GM10266 (cell line): Measurements from ENCODE around the gene ITCH.

Experiments
- DNase-seq: peaks from one replicate; pipeline ENCODE4 v3.0.0; 2012; ENCODE audit errors: extremely low spot score
- TF ChIP-seq, protein P1 (sequence below): IDR thresholded peaks from 2 replicates; pipeline ENCODE4 v1.5.1; 2012; ENCODE audit warnings: mild to moderate bottlenecking, low read depth; ENCODE audit not compliant: control insufficient read depth, insufficient read depth; ENCODE audit errors: missing control alignments

Gene ITCH

DNA sequence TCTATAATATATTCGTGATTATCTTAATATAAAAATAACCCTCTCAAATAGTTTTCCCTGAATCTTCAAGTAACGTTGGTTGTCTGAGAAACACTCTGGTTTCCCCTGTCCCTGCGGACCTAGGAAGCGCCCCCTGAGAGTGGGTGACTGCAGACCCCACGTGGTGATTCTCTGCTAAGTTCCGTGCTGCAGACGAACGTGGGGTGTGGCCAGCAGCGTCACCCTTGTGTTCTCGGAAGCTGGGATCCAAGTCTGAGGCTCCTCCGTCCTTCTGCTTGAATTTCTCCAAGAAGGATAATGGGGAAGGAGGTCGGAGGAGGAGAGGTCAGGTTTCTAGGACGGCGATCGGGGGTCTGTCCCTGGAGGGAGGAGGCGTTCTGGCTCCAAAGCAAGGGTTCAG, 178.8 kb downstream of the ITCH start:
- no peak for DNase-seq
- TF ChIP-seq, protein P1, sequence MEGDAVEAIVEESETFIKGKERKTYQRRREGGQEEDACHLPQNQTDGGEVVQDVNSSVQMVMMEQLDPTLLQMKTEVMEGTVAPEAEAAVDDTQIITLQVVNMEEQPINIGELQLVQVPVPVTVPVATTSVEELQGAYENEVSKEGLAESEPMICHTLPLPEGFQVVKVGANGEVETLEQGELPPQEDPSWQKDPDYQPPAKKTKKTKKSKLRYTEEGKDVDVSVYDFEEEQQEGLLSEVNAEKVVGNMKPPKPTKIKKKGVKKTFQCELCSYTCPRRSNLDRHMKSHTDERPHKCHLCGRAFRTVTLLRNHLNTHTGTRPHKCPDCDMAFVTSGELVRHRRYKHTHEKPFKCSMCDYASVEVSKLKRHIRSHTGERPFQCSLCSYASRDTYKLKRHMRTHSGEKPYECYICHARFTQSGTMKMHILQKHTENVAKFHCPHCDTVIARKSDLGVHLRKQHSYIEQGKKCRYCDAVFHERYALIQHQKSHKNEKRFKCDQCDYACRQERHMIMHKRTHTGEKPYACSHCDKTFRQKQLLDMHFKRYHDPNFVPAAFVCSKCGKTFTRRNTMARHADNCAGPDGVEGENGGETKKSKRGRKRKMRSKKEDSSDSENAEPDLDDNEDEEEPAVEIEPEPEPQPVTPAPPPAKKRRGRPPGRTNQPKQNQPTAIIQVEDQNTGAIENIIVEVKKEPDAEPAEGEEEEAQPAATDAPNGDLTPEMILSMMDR = no peak

DNA sequence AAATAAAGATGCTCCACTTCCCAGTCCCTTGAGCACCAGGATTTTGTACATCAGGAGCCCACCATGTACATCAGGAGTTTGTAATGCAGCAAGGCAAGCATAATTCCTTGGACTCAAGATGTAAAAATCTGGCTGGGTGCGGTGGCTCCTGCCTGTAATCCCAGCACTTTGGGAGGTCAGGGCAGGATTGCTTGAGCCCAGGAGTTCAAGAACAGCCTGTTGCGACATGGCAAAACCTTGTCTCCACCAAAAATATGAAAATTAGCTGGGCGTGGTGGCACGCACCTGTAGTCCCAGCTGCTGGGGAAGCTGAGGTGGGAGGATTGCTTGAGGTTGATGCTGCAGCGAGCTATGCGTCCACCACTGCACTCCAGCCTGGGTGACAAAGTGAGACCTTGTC, 179.4 kb downstream of the ITCH start:
- DNase-seq = no peak
- TF ChIP-seq, protein P1 = no peak

- TF ChIP-seq, protein P1 = no peak
- no peak for DNase-seq
Measured at GRCh38 chr20:34543463-34544056, 180.5 kb downstream of the ITCH start.

GRCh38 chr20:34544109-34544796, 181.2 kb downstream of the ITCH start:
- no peak for DNase-seq
- TF ChIP-seq, protein P1 = no peak

DNA sequence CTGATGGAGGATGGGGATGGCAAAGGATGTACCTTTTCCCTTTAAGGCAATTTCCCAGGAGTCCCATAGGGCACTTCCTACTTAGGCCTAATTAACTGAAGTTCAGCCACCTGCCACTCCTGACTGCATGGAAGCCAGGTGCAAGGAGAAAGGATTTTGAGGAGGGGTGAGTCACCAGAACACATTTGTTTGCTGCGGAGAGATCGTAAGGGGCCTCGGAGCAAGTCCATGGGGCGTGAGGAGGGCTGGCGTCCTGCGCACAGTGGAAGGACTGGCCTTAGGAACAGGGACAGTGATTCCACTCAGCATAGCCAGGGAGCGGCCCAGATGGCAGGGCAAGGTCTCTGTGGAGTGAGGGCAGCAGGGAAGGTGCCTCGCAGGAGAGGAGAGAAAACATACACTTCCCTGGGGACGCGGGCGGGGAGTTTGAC, 183.7 kb downstream of the ITCH start:
- TF ChIP-seq, protein P1 = no peak

GRCh38 chr20:34547844-34548613, 185.0 kb downstream of the ITCH start:
- DNase-seq = no peak
- TF ChIP-seq, protein P1 = no peak

More for the DNA sequence above, 183.7 kb downstream of the ITCH start:
- no peak for DNase-seq
